IPS-18a (cell line): Measurements from ENCODE around the gene C4orf50.

ENCODE experiments used
- H3K27ac ChIP-seq: one replicate; pipeline ENCODE4 v1.5.1; 2013; ENCODE audit warnings: low read length
- H3K27me3 ChIP-seq: one replicate; pipeline ENCODE4 v1.6.1; 2013; ENCODE audit warnings: mild to moderate bottlenecking, low read length; ENCODE audit not compliant: control insufficient read depth, insufficient read depth
- H3K36me3 ChIP-seq: one replicate; pipeline ENCODE4 v1.6.1; 2013; ENCODE audit warnings: low read depth, low read length; ENCODE audit not compliant: control insufficient read depth
- H3K4me1 ChIP-seq: one replicate; pipeline ENCODE4 v1.6.1; 2013; ENCODE audit warnings: low read depth, low read length; ENCODE audit not compliant: control insufficient read depth
- H3K4me3 ChIP-seq: one replicate; pipeline ENCODE4 v1.5.1; 2013; ENCODE audit warnings: low read length
- H3K9ac ChIP-seq: one replicate; pipeline ENCODE4 v1.6.1; 2013; ENCODE audit warnings: mild to moderate bottlenecking, low read length, moderate library complexity
- H3K9me3 ChIP-seq: one replicate; pipeline ENCODE4 v1.6.1; 2013; ENCODE audit warnings: low read depth, low read length; ENCODE audit not compliant: control insufficient read depth

Gene C4orf50

DNA sequence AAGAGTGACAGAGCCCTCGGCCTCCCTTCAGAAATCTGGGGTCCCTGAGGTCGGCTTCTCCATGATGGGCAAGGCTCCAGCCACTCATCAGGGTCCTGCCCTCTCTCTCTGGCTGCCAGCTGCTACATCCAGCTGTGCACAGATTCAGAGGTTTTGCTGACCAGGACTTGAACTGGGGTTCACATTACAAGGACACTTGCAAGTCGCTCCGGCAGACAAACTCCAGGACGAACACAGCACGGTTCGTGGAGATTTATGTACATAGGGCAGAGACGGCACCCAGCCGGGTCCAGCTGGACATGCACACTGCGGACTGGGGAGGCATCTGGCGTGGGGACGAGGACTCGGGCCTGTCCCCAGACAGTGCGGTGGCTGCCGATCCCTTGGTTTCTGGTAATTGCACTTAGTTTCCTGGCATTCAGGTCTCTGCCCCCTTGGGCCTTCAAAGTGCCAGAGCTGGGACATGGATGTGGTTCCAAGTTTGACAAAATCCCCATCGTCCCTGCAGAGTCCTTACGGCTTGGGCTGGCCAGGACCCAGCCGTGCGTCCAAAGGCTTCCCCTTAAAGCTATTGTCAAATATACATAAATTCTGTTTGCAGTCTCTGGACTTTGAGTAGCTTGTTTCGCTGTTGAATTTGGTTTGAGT lies 6.2 kb upstream of the C4orf50 start:
- Histone ChIP-seq H3K9ac (no peak overlapping the region), H3K27ac (no peak overlapping the region), H3K4me1 (no peaks in the 10 kb centered on the region), H3K27me3 (no peaks in the 10 kb centered on the region), H3K36me3 (no peaks in the 10 kb centered on the region), H3K4me3 (no peak overlapping the region), H3K9me3 (no peaks in the 10 kb centered on the region)

GRCh38 chr4:6023731-6024130 lies 5.5 kb upstream of the C4orf50 start:
- Histone ChIP-seq H3K9ac (no peak overlapping the region), H3K9me3 (no peaks in the 10 kb centered on the region), H3K27me3 (no peaks in the 10 kb centered on the region), H3K27ac (no peak overlapping the region), H3K4me1 (no peaks in the 10 kb centered on the region), H3K4me3 (no peak overlapping the region), H3K36me3 (no peaks in the 10 kb centered on the region)

DNA sequence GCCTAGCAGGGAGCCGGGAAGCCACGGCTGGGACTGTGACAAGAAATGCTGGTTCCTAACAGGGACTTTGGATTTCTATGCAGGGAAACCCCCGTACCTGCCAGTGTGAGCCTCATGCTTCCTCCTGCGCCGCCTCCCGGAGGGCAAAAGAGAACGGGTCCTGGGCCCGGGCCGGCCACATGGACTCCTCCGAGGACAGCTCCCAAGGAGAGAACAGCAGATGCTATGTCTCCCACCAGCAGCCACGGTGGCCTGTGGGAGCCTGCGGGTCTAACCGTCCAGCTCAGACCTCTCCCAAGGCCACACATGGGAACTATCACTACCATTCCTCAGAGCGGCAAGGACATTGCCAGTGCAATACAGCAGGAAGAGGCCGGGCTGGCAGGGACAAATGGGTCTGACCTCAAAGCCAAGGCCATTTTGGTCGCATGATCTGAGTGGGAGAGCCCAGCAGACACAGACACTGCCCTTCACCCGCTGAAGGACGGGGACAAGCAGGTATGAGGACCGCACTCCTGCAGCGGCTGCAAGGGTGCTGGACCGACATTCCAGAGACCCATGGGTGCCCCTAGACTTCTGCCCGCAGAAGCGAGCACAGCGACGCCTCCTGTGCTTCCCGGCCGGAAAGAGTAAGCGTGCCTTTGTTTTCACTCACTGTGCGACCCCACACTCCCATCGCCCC lies 4.5 kb upstream of the C4orf50 start:
- H3K9ac ChIP-seq = no peak overlapping the region
- no peaks in the 10 kb centered on the region for H3K9me3 ChIP-seq
- no peaks in the 10 kb centered on the region for H3K27me3 ChIP-seq
- no peaks in the 10 kb centered on the region for H3K4me1 ChIP-seq
- no peaks in the 10 kb centered on the region for H3K36me3 ChIP-seq
- no peak overlapping the region for H3K4me3 ChIP-seq
- no peak overlapping the region for H3K27ac ChIP-seq

DNA sequence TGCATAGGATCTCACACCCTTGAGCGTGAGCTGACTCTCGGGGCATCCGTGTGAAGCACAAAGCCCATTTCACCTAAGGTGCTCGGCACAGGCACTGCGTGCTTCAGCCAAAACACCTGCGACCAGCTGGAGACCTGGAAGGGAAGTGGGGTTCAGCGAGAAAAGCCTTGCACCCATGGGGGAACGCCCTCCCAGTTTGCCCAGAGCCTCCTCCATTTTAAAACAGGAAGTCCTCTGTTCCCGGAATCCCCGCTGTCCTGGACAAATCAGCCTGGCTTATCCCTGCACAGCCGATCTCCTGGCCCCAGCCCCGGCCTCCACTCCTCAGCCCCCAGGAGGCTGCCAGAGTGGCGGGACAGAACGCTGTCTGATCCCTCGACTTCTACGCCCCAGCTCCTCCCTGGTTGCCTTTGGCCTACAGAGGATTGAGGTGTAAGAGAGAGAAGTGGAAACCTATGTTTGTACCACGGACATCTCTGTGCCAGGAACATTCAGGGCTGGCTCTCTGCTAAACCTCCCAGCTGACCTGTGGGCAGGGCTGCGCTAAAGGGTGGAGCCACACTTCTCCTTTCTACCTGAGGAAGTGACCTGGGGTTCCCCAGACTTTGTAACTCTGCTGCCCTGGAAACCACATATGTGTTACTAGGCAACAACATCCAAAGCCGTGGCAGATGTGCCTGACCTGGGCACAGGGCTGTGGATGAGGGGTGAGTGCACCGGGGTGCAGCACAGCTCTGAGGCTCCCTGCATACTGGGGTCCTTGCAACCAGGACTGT lies 3.8 kb upstream of the C4orf50 start:
- Histone ChIP-seq H3K36me3 (no peaks in the 10 kb centered on the region), H3K9ac (no peak overlapping the region), H3K27me3 (no peaks in the 10 kb centered on the region), H3K27ac (no peak overlapping the region), H3K4me3 (no peak overlapping the region), H3K4me1 (no peaks in the 10 kb centered on the region), H3K9me3 (no peaks in the 10 kb centered on the region)

DNA sequence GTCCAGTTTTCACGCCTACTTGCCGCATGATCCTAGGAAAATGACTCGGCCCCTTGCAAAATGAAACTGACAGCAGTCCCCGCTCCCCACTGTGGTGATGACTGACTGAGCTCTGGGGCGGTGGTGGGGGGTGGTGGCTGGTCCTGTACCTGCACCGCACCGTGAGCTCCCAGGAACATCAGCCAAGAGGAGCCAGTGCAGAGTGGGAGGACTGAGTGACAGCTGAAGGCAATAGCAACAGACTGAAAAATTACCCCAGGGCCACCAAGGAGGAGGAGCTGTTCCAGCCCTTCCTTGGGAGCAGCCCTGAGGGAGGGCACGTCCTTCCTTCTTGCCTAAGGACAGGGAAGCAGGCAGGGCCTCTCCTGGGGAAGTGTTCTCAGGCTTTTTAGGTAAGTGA lies 2.4 kb upstream of the C4orf50 start:
- no peaks in the 10 kb centered on the region for H3K9me3 ChIP-seq
- no peak overlapping the region for H3K9ac ChIP-seq
- H3K4me3 ChIP-seq = no peak overlapping the region
- no peaks in the 10 kb centered on the region for H3K27me3 ChIP-seq
- H3K36me3 ChIP-seq = no peaks in the 10 kb centered on the region
- H3K4me1 ChIP-seq = no peaks in the 10 kb centered on the region
- no peak overlapping the region for H3K27ac ChIP-seq

GRCh38 chr4:6019316-6020263 lies 1.4 kb upstream of the C4orf50 start:
- no peaks in the 10 kb centered on the region for H3K27me3 ChIP-seq
- no peaks in the 10 kb centered on the region for H3K9me3 ChIP-seq
- peak overlapping the region; percentile 21 for H3K4me3 ChIP-seq
- H3K27ac ChIP-seq = no peak overlapping the region
- H3K4me1 ChIP-seq = no peaks in the 10 kb centered on the region
- no peaks in the 10 kb centered on the region for H3K36me3 ChIP-seq
- H3K9ac ChIP-seq = no peak overlapping the region

DNA sequence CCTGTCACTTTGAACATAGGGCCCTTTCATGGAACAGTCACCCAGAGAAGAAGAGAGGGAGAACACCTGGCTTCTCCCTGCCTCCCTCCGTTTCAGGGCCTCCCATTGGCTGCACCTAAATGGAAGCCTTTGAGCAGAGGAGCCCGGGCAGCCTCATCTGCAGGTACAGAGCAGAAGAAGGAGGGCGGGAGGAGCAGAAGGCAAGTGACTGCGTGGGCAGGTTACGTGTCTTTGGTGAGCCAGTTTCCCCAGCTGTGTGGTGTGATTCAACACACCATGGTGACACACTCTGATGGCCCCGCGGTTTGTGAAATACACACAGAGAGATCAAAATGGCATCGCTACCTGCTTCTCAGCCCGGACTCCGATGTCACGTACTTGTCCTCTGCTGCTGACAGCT lies 431 bp downstream of the C4orf50 start:
- Histone ChIP-seq H3K27ac (no peak overlapping the region), H3K4me1 (no peaks in the 10 kb centered on the region), H3K27me3 (no peaks in the 10 kb centered on the region), H3K36me3 (no peaks in the 10 kb centered on the region), H3K9me3 (no peaks in the 10 kb centered on the region), H3K4me3 (no peak overlapping the region), H3K9ac (no peak overlapping the region)

- Histone ChIP-seq H3K4me1 (no peaks in the 10 kb centered on the region), H3K9me3 (no peaks in the 10 kb centered on the region), H3K27me3 (no peaks in the 10 kb centered on the region), H3K27ac (no peak overlapping the region), H3K4me3 (no peak overlapping the region), H3K36me3 (no peaks in the 10 kb centered on the region), H3K9ac (no peak overlapping the region)
These were observed 1.2 kb downstream of the C4orf50 start for GRCh38 chr4:6017030-6017429.

GRCh38 chr4:6013564-6013963 lies 4.7 kb downstream of the C4orf50 start:
- H3K27ac ChIP-seq = no peak overlapping the region
- H3K27me3 ChIP-seq = peaks cover 19% of the 10 kb centered on the region

GRCh38 chr4:6012200-6012599 lies 6.0 kb downstream of the C4orf50 start:
- peaks cover 33% of the 10 kb centered on the region for H3K27me3 ChIP-seq
- H3K9me3 ChIP-seq = no peaks in the 10 kb centered on the region
- H3K4me3 ChIP-seq = no peak overlapping the region
- peaks cover 3% of the 10 kb centered on the region for H3K4me1 ChIP-seq
- no peaks in the 10 kb centered on the region for H3K36me3 ChIP-seq
- H3K9ac ChIP-seq = no peak overlapping the region
- no peak overlapping the region for H3K27ac ChIP-seq

More at GRCh38 chr4:6013564-6013963, 4.7 kb downstream of the C4orf50 start:
- no peak overlapping the region for H3K9ac ChIP-seq
- peaks cover 3% of the 10 kb centered on the region for H3K4me1 ChIP-seq
- no peaks in the 10 kb centered on the region for H3K9me3 ChIP-seq
- no peaks in the 10 kb centered on the region for H3K36me3 ChIP-seq
- H3K4me3 ChIP-seq = no peak overlapping the region

GRCh38 chr4:6011686-6012085 lies 6.5 kb downstream of the C4orf50 start:
- Histone ChIP-seq H3K36me3 (no peaks in the 10 kb centered on the region), H3K4me1 (peaks cover 3% of the 10 kb centered on the region), H3K9ac (no peak overlapping the region), H3K27me3 (peaks cover 38% of the 10 kb centered on the region), H3K4me3 (no peak overlapping the region), H3K9me3 (no peaks in the 10 kb centered on the region), H3K27ac (no peak overlapping the region)
